Chondrocyte (in vitro differentiated cells): Measurements from ENCODE around the gene PRG3. TPM values are rescaled to one million over a fixed set of nuclear protein-coding genes. Genes with fewer than 3 reads are reported as not detected.
"Not testable (repeated sequence)": the region's sequence is repeated elsewhere in the genome, so short reads cannot be mapped to it uniquely, and the experiment has no call there.

ENCODE experiments used
- DNase-seq: peaks from one replicate; pipeline ENCODE4 v3.0.0; 2021; ENCODE audit warnings: mixed read lengths, low spot score
- H3K27ac Mint-ChIP-seq: one replicate; pipeline ENCODE4 v1.8.0; 2021; ENCODE audit warnings: mild to moderate bottlenecking, moderate library complexity, mixed read lengths; ENCODE audit not compliant: unreplicated experiment
- H3K27me3 Mint-ChIP-seq: 2 replicates; pipeline ENCODE4 v1.8.0; 2021; ENCODE audit warnings: low read depth, mixed read lengths
- H3K36me3 Mint-ChIP-seq: 2 replicates; pipeline ENCODE4 v1.8.0; 2021; ENCODE audit warnings: low read depth, mixed read lengths
- H3K4me1 Mint-ChIP-seq: 2 replicates; pipeline ENCODE4 v1.8.0; 2021; ENCODE audit warnings: low read depth, mild to moderate bottlenecking, mixed read lengths
- H3K4me3 Mint-ChIP-seq: one replicate; pipeline ENCODE4 v1.8.0; 2021; ENCODE audit warnings: mild to moderate bottlenecking, moderate library complexity, mixed read lengths; ENCODE audit not compliant: unreplicated experiment
- H3K9me3 Mint-ChIP-seq: 2 replicates; pipeline ENCODE4 v1.8.0; 2021; ENCODE audit warnings: low read depth, mixed read lengths
- total RNA-seq: library from RNA; stranded (reverse); gene quantifications from 3 replicates; pipeline ENCODE4 v1.2.1, GENCODE V29; 2021
- TF ChIP-seq, protein P1 (sequence below): fragments of 200-600 bp; sonication (generic); IDR thresholded peaks from 2 replicates; pipeline ENCODE4 v1.5.0; 2021; ENCODE audit warnings: antibody characterized with exemption, mild to moderate bottlenecking, moderate library complexity

Gene PRG3
- total RNA-seq, 1 donor from 2014 or later = not detected

DNA sequence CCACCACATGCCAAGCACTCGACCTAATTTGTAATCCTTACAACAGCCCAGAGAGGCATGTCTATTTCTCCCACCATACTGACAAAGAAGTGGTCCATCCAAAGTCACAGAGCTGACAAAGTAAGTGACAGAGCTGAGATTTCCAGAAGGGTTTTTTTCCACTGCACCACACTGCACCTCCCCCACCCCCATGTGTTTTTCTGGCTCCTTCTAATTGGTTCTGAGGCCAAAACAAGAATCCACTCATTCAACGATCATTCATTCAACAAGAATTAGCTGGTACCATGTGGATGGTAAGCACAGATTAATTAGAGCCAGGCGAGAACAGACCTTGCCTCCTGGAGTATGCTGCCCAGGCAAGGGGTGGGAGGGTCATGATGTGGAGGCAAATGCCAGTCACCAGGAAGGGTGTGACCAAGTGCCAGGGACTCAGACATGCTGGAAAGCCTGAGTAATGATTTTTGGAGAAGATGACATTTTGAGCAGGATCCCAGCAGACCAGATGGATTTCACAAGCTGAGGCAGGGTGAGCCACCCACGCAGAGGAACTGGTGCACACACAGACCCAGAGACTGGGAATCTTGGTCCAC lies 24.4 kb upstream of the PRG3 start:
- no peaks in the 10 kb centered on the region for H3K9me3 Mint-ChIP-seq
- H3K36me3 Mint-ChIP-seq = peaks cover 8% of the 10 kb centered on the region
- no peak overlapping the region for H3K4me3 Mint-ChIP-seq
- peaks cover 3% of the 10 kb centered on the region for H3K4me1 Mint-ChIP-seq
- H3K27ac Mint-ChIP-seq = no peak overlapping the region
- no peak for DNase-seq
- TF ChIP-seq, protein P1, sequence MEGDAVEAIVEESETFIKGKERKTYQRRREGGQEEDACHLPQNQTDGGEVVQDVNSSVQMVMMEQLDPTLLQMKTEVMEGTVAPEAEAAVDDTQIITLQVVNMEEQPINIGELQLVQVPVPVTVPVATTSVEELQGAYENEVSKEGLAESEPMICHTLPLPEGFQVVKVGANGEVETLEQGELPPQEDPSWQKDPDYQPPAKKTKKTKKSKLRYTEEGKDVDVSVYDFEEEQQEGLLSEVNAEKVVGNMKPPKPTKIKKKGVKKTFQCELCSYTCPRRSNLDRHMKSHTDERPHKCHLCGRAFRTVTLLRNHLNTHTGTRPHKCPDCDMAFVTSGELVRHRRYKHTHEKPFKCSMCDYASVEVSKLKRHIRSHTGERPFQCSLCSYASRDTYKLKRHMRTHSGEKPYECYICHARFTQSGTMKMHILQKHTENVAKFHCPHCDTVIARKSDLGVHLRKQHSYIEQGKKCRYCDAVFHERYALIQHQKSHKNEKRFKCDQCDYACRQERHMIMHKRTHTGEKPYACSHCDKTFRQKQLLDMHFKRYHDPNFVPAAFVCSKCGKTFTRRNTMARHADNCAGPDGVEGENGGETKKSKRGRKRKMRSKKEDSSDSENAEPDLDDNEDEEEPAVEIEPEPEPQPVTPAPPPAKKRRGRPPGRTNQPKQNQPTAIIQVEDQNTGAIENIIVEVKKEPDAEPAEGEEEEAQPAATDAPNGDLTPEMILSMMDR = no peak
- peaks cover 17% of the 10 kb centered on the region for H3K27me3 Mint-ChIP-seq

DNA sequence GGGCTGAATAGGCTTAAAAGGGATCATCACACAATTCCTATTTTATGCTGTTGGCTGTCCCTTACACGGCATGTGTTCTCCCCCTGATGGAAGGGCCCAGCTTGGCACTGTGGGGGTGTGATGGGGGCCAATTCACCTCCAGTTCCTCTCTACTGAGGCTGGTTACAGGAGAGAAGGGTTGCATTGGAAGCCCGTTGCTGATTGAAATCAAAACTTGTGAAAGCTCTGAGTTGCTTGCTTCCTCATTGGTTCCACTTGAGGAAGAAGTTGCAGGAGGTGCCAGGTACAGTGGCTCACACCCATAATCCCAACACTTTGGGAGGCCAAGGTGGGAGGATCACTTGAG lies 22.8 kb upstream of the PRG3 start:
- H3K36me3 Mint-ChIP-seq = peaks cover 8% of the 10 kb centered on the region
- peaks cover 17% of the 10 kb centered on the region for H3K27me3 Mint-ChIP-seq
- H3K4me3 Mint-ChIP-seq = no peak overlapping the region
- no peaks in the 10 kb centered on the region for H3K4me1 Mint-ChIP-seq
- no peak for DNase-seq
- no peak overlapping the region for H3K27ac Mint-ChIP-seq
- H3K9me3 Mint-ChIP-seq = no peaks in the 10 kb centered on the region
- TF ChIP-seq, protein P1 = no peak

DNA sequence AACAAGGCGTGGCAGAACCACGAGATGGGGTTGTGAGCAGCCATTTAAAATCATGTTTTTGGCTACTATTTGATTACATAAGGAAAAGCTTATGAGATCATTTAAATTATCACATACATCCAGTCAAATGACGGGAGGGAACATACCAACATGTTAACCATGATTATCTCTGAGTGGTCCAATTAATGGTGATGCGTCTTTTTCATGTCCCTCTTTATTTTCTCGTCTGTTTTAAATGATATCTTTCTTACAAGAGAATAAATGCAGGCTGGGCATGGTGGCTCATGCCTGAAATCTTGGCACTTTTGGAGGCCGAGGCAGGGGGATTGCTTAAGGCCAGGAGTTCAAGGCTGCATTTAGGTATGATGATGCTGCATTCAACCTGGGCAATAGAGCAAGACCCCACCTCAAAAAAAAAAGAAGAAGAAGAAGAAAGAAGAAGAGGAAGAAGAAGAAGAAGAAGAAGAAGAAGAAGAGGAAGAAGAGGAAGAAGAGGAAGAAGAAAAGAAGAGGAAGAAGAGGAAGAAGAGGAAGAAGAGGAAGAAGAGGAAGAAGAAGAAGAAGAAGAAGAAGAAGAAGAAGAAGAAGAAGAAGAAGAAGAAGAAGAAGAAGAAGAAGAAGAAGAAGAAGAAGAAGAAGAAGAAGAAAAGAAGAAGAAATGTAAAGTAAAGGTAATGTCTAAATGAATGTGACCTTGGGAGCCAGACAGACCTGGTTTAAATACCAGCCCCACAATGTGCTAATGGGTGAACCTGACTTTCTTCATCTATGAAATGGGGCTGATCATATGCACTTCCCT lies 22.3 kb upstream of the PRG3 start:
- H3K36me3 Mint-ChIP-seq, DNase-seq, H3K27ac Mint-ChIP-seq, H3K4me3 Mint-ChIP-seq, H3K9me3 Mint-ChIP-seq, H3K4me1 Mint-ChIP-seq: not testable (repeated sequence)
- H3K27me3 Mint-ChIP-seq = peaks cover 17% of the 10 kb centered on the region

DNA sequence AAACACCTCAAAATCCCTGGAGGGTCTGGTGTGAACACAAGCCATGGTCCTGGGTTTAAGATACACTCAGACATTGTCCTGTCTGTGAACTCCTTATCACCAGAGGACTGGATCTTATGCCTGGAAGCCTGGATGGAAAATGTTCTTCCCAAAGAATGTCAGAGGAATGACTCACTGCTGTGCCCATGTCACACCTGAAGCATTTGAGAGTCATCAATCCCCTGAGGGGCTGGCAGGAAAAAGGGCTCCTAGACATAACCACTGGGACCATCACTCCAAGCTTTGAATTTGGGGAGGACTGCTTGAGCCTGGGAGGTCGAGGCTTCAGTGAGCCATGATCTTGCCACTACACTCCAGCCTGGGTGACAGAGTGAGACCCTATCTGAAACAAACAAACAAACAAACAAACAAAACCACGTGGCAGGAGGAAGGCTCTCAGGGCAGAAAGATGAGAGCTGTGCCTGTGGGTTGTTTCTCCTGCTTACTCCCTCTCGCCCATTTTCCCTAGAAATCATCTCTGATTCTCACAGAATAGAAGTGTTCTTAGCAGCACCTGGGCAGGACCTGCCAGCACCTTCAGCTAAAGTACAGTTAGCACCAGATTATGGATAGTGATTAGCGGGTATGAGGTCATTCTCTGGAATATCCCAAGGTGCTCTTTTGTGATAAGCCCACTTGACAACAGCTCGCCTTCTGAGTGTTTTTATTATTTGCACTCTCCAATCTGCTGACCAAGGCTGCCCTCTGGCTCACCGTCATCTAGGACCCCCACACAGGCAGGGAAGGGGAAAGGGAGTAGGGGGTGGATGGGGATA lies 21.4 kb upstream of the PRG3 start:
- TF ChIP-seq, protein P1 = no peak
- H3K4me3 Mint-ChIP-seq = no peak overlapping the region
- no peak overlapping the region for H3K27ac Mint-ChIP-seq
- no peak for DNase-seq
- no peaks in the 10 kb centered on the region for H3K9me3 Mint-ChIP-seq
- peaks cover 6% of the 10 kb centered on the region for H3K36me3 Mint-ChIP-seq
- peaks cover 17% of the 10 kb centered on the region for H3K27me3 Mint-ChIP-seq
- H3K4me1 Mint-ChIP-seq = no peaks in the 10 kb centered on the region

DNA sequence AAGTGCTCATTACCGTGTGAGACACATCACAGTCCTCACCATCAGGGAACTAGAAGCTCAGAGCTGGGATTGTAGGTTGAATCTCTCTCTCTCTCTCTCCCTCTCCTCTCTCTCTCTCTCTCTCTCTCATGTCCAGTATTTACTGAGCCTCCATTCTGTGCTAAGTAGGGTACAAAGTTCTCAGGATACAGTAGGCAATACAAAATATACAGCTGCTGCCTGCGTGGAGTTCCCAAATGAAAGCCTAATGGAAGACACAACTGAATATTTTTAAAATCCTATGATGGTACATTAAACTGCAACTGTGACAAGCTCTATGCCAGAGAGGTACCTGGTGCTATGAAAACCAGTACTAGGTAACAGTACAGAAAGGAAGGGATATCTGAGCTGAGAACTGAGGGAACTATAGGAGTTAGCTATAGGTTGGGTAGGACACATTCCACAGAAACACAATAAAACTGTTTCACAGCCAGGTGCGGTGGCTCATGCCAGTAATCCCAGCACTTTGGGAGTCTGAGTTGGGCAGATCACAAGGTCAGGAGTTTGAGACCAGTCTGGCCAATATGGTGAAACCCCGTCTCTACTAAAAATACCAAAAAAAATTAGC lies 19.1 kb upstream of the PRG3 start:
- peaks cover 17% of the 10 kb centered on the region for H3K27me3 Mint-ChIP-seq
- H3K4me1 Mint-ChIP-seq = no peaks in the 10 kb centered on the region
- H3K4me3 Mint-ChIP-seq = no peak overlapping the region
- DNase-seq = no peak
- peaks cover 1% of the 10 kb centered on the region for H3K36me3 Mint-ChIP-seq
- TF ChIP-seq, protein P1 = no peak
- no peak overlapping the region for H3K27ac Mint-ChIP-seq
- no peaks in the 10 kb centered on the region for H3K9me3 Mint-ChIP-seq
